Omental fat pad (tissue), 4 donors: Measurements from ENCODE around the gene BBS1. TPM values are rescaled to one million over a fixed set of nuclear protein-coding genes. Genes with fewer than 3 reads are reported as not detected.

ENCODE experiments used
- ATAC-seq: fragments of 150-250 bp; one replicate; pipeline ENCODE4 v1.9.1; 2016; ENCODE audit warnings: mild to moderate bottlenecking, moderate library complexity; ENCODE audit not compliant: low FRiP score
- DNase-seq: peaks from one replicate; pipeline ENCODE4 v3.0.0-alpha.2; 2019; ENCODE audit warnings: low spot score
- total RNA-seq, 4 donors: library from RNA; depleted of rRNA; stranded (reverse); fragments of >200 nt; gene quantifications; one replicate each; pipeline ENCODE4 v1.1.0, GENCODE V29; 2016
- TF ChIP-seq, protein P1 (sequence below), 3 donors: fragments of 450-650 bp; IDR thresholded peaks; one replicate each; pipeline ENCODE4 v1.5.1; 2016 to 2017; ENCODE audit warnings: antibody characterized with exemption in 3 of 3, mild to moderate bottlenecking in 3 of 3, moderate library complexity in 2 of 3

BBS1 gene
- total RNA-seq, 4 donors from 2014 or later, result 35.5 to 71.9 (median 37.9) TPM

- no peak for DNase-seq
- TF ChIP-seq, protein P1, sequence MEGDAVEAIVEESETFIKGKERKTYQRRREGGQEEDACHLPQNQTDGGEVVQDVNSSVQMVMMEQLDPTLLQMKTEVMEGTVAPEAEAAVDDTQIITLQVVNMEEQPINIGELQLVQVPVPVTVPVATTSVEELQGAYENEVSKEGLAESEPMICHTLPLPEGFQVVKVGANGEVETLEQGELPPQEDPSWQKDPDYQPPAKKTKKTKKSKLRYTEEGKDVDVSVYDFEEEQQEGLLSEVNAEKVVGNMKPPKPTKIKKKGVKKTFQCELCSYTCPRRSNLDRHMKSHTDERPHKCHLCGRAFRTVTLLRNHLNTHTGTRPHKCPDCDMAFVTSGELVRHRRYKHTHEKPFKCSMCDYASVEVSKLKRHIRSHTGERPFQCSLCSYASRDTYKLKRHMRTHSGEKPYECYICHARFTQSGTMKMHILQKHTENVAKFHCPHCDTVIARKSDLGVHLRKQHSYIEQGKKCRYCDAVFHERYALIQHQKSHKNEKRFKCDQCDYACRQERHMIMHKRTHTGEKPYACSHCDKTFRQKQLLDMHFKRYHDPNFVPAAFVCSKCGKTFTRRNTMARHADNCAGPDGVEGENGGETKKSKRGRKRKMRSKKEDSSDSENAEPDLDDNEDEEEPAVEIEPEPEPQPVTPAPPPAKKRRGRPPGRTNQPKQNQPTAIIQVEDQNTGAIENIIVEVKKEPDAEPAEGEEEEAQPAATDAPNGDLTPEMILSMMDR (IDR thresholded peaks at IDR 0.05), result no peak
- ATAC-seq, result no peak
Measured at GRCh38 chr11:66473167-66473566, 37.3 kb upstream of the BBS1 start.

DNA sequence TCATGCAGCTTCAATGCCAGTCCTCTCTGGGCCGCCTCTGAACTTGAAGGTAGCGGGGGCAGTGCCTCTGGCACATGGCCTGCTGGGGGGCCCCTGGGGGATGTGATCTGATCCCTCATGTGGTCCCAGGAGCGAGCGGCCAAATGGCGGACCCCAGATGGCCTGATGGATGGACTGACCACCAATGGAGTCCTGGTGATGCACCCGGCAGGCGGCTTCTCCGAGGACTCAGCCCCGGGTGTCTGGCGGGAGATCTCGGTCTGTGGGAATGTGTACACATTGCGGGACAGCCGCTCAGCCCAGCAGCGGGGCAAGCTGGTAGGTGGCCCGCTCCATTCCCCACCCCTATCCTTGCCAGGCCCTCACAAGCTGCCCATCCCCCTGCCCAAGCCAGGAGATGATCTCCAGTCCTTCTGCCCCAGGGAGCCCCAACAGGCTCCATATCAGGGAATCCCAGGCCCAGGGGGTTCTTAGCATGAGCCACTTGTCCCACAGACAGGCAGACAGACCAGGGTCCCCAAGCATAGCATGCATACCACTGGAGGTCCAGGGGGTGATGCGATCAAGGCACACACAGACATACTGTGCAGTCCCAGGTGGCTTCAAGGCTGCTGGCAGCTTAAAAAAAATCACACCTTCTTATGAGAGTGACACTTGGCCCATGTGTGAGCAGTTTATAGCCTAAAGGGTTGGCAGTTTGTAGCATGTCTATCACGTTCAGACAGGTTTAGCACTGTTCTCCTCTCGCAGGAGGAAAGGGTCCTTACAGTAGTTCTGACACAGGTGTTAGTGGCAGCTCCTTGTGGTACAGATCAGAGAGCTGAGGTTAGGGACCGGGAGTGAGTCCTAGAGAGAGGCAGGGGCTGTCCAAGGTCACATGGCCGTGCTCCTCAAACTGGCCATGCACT, 36.6 kb upstream of the BBS1 start:
- ATAC-seq (no peak), DNase-seq (no peak)
- TF ChIP-seq, protein P1 (IDR thresholded peaks at IDR 0.05), result no peak

DNA sequence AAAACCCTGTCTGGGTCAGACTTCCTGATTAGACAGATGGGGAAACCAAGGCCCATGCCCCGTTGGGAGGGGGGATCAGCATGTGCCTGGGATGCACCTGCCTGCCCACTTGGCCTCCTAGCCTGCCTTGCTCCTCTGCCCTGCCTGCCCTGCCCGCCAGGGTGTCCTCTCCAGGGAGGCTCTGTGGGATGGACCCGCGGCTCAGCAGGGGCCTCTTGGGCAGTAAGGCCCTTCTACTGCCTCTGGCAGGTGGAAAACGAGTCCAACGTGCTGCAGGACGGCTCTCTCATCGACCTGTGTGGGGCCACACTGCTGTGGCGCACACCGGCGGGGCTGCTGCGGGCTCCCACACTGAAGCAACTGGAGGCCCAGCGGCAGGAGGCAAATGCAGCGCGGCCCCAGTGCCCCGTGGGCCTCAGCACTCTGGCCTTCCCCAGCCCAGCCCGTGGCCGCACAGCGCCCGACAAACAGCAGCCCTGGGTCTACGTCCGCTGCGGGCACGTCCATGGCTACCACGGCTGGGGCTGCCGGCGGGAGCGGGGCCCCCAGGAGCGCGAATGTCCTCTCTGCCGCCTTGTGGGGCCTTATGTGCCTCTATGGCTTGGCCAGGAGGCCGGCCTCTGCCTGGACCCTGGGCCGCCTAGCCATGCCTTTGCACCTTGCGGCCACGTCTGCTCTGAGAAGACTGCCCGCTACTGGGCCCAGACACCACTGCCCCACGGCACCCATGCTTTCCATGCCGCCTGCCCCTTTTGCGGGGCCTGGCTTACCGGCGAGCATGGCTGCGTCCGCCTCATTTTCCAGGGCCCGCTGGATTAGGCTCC, 34.9 kb upstream of the BBS1 start:
- TF ChIP-seq, protein P1 (IDR thresholded peaks at IDR 0.05), result no peak
- ATAC-seq, result no peak
- DNase-seq, result no peak

DNA sequence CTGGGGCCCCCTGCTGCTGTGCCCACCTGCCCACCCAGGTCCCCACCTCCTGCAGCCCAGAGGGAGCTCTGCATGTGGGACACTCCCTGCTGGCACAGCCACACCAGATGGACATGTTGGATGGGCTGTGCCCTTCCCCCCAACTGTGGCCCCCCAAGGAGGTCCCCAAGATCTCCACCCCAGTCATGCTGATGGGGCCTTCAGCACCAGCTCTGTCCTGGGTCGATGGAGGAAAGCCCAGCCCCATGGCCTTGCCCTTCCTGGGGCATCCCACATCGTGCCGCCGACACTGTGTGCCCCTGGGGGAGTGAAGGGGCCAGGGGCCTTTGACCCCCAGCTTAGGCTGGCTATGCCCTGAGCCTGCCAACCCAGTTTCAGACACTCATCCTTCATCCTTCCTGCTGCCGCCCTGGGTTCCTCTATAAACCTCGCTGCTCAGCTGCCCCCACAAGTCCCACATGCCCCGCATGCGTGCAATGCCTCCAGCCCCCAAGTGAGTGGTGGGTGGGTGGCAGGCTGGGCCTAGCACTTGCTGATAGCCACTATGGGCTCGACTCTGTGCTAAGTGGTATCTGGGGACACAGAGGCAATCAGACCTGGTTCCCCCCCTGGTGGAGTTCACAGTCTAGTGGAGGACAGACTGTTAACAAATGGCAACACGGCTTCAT, 34.1 kb upstream of the BBS1 start:
- TF ChIP-seq, protein P1 (IDR thresholded peaks at IDR 0.05), result no peak
- DNase-seq (no peak), ATAC-seq (no peak)

- TF ChIP-seq, protein P1 (IDR thresholded peaks at IDR 0.05), result no peak
Measured at GRCh38 chr11:66476841-66477251, 33.6 kb upstream of the BBS1 start.

GRCh38 chr11:66477263-66478201, 32.9 kb upstream of the BBS1 start:
- ATAC-seq, result no peak
- DNase-seq, result no peak
- TF ChIP-seq, protein P1 (IDR thresholded peaks at IDR 0.05), result no peak

More at GRCh38 chr11:66476841-66477251, 33.6 kb upstream of the BBS1 start:
- DNase-seq, result no peak
- no peak for ATAC-seq
